Vagina (tissue), 2 donors: Measurements from ENCODE around the gene DUOXA2.

Source experiments
- POLR2A ChIP-seq, 2 donors: fragments of 450-650 bp; IDR thresholded peaks; one replicate each; pipeline ENCODE4 v1.6.1; 2017; ENCODE audit warnings: antibody characterized with exemption in 2 of 2, mild to moderate bottlenecking in 2 of 2, moderate library complexity in 2 of 2
- POLR2AphosphoS5 ChIP-seq, 2 donors: sonication (generic); formaldehyde crosslinking; IDR thresholded peaks; one replicate each; pipeline ENCODE4 v1.9.0; 2017; ENCODE audit warnings: antibody characterized with exemption in 2 of 2, mild to moderate bottlenecking in 2 of 2, low read depth in 1 of 2; ENCODE audit not compliant: insufficient read depth in 1 of 2
- TF ChIP-seq, protein P1 (sequence below), 3 experiments: fragments of 450-650 bp in 2 of 3; fragments of 200-600 bp in 1 of 3; sonication (generic) in 1 of 3; IDR thresholded peaks; one replicate each; pipeline ENCODE4 v1.5.1; 2017 to 2019; ENCODE audit warnings: antibody characterized with exemption in 3 of 3, mild to moderate bottlenecking in 2 of 3, moderate library complexity in 2 of 3

DNA sequence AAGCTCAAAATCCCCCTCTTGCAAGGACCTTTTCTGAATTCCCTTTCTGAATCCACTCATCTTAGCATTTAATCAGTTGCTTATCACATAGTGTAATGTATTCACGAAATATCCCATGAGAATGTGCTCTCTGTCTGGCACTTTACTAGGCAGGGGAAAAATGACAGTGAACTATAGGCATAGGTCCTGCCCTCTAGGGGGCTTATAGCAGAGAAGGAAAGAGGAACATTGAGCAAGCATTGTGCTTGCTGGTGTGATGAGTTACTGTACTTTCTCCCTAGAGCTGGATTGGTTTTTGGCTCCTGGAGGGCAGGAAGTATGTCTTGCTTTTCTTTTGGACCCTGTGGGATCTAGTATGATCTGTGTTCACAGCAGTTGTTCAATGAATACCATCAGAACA lies 26.6 kb upstream of the DUOXA2 start:
- TF ChIP-seq POLR2AphosphoS5 (IDR thresholded peaks at IDR 0.05; ENCODE audit: insufficient read depth in 1 of 2, low read depth in 1 of 2) (no peak), POLR2A (IDR thresholded peaks at IDR 0.05) (no peak)
- TF ChIP-seq, protein P1, sequence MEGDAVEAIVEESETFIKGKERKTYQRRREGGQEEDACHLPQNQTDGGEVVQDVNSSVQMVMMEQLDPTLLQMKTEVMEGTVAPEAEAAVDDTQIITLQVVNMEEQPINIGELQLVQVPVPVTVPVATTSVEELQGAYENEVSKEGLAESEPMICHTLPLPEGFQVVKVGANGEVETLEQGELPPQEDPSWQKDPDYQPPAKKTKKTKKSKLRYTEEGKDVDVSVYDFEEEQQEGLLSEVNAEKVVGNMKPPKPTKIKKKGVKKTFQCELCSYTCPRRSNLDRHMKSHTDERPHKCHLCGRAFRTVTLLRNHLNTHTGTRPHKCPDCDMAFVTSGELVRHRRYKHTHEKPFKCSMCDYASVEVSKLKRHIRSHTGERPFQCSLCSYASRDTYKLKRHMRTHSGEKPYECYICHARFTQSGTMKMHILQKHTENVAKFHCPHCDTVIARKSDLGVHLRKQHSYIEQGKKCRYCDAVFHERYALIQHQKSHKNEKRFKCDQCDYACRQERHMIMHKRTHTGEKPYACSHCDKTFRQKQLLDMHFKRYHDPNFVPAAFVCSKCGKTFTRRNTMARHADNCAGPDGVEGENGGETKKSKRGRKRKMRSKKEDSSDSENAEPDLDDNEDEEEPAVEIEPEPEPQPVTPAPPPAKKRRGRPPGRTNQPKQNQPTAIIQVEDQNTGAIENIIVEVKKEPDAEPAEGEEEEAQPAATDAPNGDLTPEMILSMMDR (IDR thresholded peaks at IDR 0.05), result no peak
